Endothelial cell of umbilical vein (primary cell): ENCODE results near the gene ARHGAP22. TPM values are rescaled to one million over a fixed set of nuclear protein-coding genes. Genes with fewer than 3 reads are reported as not detected.

Source experiments
- BruUV-seq: library from RNA; stranded (reverse); fragments of 400-500 nt; replicated peaks from 2 replicates; lab custom pipeline; 2021; lab: Mats Ljungman, UMichigan
- CTCF ChIA-PET: fragments of 300-600, 350-600 bp; sonication (Branson Sonifier 250); formaldehyde crosslinking; loops from one replicate; lab custom pipeline; 2021; ENCODE audit warnings: antibody characterized with exemption, inconsistent platforms; lab: Charles Lee
- POLR2A ChIA-PET: fragments of 300-600, 350-600 bp; sonication (Branson Sonifier 250); formaldehyde crosslinking; loops from one replicate; lab custom pipeline; 2021; ENCODE audit warnings: antibody characterized with exemption, inconsistent platforms; lab: Charles Lee
- DNase-seq: peaks from one replicate; pipeline ENCODE4 v3.0.0-alpha.2; 2011; ENCODE audit warnings: low read depth, low spot score
- FAIRE-seq: peaks from 2 replicates; lab custom pipeline; 2011; peaks lifted over from hg19 to GRCh38; lab: Jason Lieb, UNC
- H2AFZ ChIP-seq: 2 replicates; pipeline ENCODE4 v1.6.0; 2012; ENCODE audit warnings: low read depth, low read length, control low read depth, inconsistent platforms
- H3K27ac ChIP-seq: 2 replicates; pipeline ENCODE4 v1.5.1; 2011; ENCODE audit warnings: low read depth, mild to moderate bottlenecking, control low read depth, low read length, moderate library complexity; ENCODE audit not compliant: insufficient read depth
- H3K27me3 ChIP-seq, 2 experiments: 2 replicates each; pipeline versions ENCODE4 v1.6.0 to v1.6.1; 2011; ENCODE audit warnings: low read length in 2 of 2, mixed read lengths in 1 of 2; ENCODE audit not compliant: control insufficient read depth in 2 of 2, insufficient read depth in 2 of 2
- H3K36me3 ChIP-seq, 2 experiments: 2 replicates in 1 of 2; 3 replicates in 1 of 2; pipeline ENCODE4 v1.5.1; 2011; ENCODE audit warnings: low read length in 2 of 2, mild to moderate bottlenecking in 1 of 2, moderate library complexity in 1 of 2; ENCODE audit not compliant: control insufficient read depth in 2 of 2, insufficient read depth in 2 of 2; ENCODE audit errors: extremely low read depth in 1 of 2
- H3K4me1 ChIP-seq: 3 replicates; pipeline ENCODE4 v1.5.1; 2011; ENCODE audit warnings: mild to moderate bottlenecking, low read length; ENCODE audit not compliant: control insufficient read depth, insufficient read depth; ENCODE audit errors: extremely low read depth
- H3K4me2 ChIP-seq: 2 replicates; pipeline ENCODE4 v1.6.1; 2011; ENCODE audit warnings: low read length, control low read depth, mixed read lengths; ENCODE audit not compliant: insufficient read depth
- H3K4me3 ChIP-seq, 3 experiments: fragments of 200-600 bp in 1 of 3; sonication (generic), shearing (Covaris generic) in 1 of 3; replicated peaks in 1 of 3; 2 replicates each; pipeline ENCODE4 v1.5.1; 2011 to 2016; ENCODE audit warnings: control low read depth in 3 of 3, low read length in 3 of 3, mild to moderate bottlenecking in 2 of 3, inconsistent platforms in 1 of 3, low read depth in 1 of 3, moderate library complexity in 1 of 3; ENCODE audit not compliant: insufficient read depth in 1 of 3
- H3K79me2 ChIP-seq: 2 replicates; pipeline ENCODE4 v1.6.0; 2012; ENCODE audit warnings: low read length, inconsistent platforms; ENCODE audit not compliant: control insufficient read depth, insufficient read depth
- H3K9ac ChIP-seq: replicated peaks from 2 replicates; pipeline ENCODE3; 2011; ENCODE audit warnings: low read length, control low read depth; ENCODE audit not compliant: insufficient read depth; ENCODE audit errors: extremely low read depth
- H3K9me1 ChIP-seq: replicated peaks from 3 replicates; pipeline ENCODE4 v1.6.0; 2011; ENCODE audit warnings: mild to moderate bottlenecking, low read length; ENCODE audit not compliant: control insufficient read depth, insufficient read depth; ENCODE audit errors: extremely low read depth
- H3K9me3 ChIP-seq: replicated peaks from 2 replicates; pipeline ENCODE4 v1.5.1; 2012; ENCODE audit warnings: low read length, inconsistent platforms; ENCODE audit not compliant: control insufficient read depth, insufficient read depth
- H4K20me1 ChIP-seq: replicated peaks from 2 replicates; pipeline ENCODE3; 2011; ENCODE audit warnings: mild to moderate bottlenecking, low read length; ENCODE audit not compliant: control insufficient read depth, insufficient read depth; ENCODE audit errors: extremely low read depth
- CTCF ChIP-seq, 2 donors: IDR thresholded peaks; 1 replicate in 1 of 2; 2 replicates in 1 of 2; pipeline ENCODE4 v1.5.1; 2011; ENCODE audit warnings: low read length in 2 of 2, mild to moderate bottlenecking in 2 of 2, moderate library complexity in 2 of 2, control low read depth in 1 of 2, inconsistent platforms in 1 of 2, low read depth in 1 of 2; ENCODE audit not compliant: insufficient read depth in 1 of 2; ENCODE audit errors: extremely low read depth in 1 of 2
- EZH2 ChIP-seq: IDR thresholded peaks from 2 replicates; pipeline ENCODE4 v1.6.1; 2012; ENCODE audit warnings: borderline replicate concordance, low read depth, mild to moderate bottlenecking, moderate library complexity, low read length, inconsistent platforms; ENCODE audit not compliant: severe bottlenecking
- FOS ChIP-seq: IDR thresholded peaks from 2 replicates; pipeline ENCODE4 v1.6.1; 2011; ENCODE audit warnings: mild to moderate bottlenecking, low read length, moderate library complexity, borderline replicate concordance; ENCODE audit not compliant: insufficient read depth
- dilution Hi-C: fragments of 300-500 bp; cut with MboI; formaldehyde crosslinking; loops from one replicate; pipeline ENCODE4 v1.15.0; 2019; ENCODE audit warnings: low sequenced_read_pairs; ENCODE audit not compliant: extremely low pct_ligation_motif_present
- intact Hi-C: fragments of 100-400 bp; cut with micrococcal nuclease; formaldehyde crosslinking; loops from one replicate; pipeline ENCODE4 v1.10.0; 2022
- polyA plus RNA-seq, 4 experiments: library from polyadenylated mRNA; depleted of rRNA in 3 of 4; stranded (reverse) in 3 of 4; unstranded in 1 of 4; fragments of >200 nt; gene quantifications; 2 replicates each; pipeline versions ENCODE4 v1.2.1 to v1.2.3, GENCODE V29; 2011 to 2012; ENCODE audit warnings: missing spikeins in 1 of 4
- total RNA-seq: library from RNA; stranded (reverse); gene quantifications from 2 replicates; pipeline ENCODE4 v1.2.3, GENCODE V29; 2021

The ARHGAP22 gene
- total and polyA plus RNA-seq, 2 donors (not counting 3 experiments of a cell fraction or from before 2014, with no cell fraction given), result 8.6 to 50.3 TPM

GRCh38 chr10:48551861-48552591 lies 52.8 kb downstream of the ARHGAP22 start:
- ChIA-PET CTCF (interaction anchor here (0.6 to 16.9 kb wide), 10 partner anchors 9 to 189 kb away, joined by 3 to 445 read pairs (median 6); no protein-coding TSS in a partner anchor), POLR2A (no interaction called here)
- peak overlapping the region; percentile 45 for H3K27ac ChIP-seq
- no peak overlapping the region for H2AFZ ChIP-seq
- H4K20me1 ChIP-seq, result no peaks in the 10 kb centered on the region
- peak overlapping the region; percentile 16 for H3K9ac ChIP-seq
- peak; percentile 66 to 77 for TF ChIP-seq CTCF (IDR thresholded peaks at IDR 0.05; ENCODE audit: extremely low read depth in 1 of 2, insufficient read depth in 1 of 2, low read depth in 1 of 2, low read length in 2 of 2)
- peak; percentile 3 for TF ChIP-seq FOS
- no peak for TF ChIP-seq EZH2
- no peaks in the 10 kb centered on the region for H3K9me3 ChIP-seq
- H3K9me1 ChIP-seq, result no peaks in the 10 kb centered on the region
- BruUV-seq, result no TSS peak
- H3K4me2 ChIP-seq, result peak overlapping the region; percentile 21
- peaks cover 15% of the 10 kb centered on the region for H3K79me2 ChIP-seq
- H3K36me3 ChIP-seq, result peaks cover 7 to 18% of the 10 kb centered on the region in 2 experiments
- no peak overlapping the region for H3K4me3 ChIP-seq
- intact Hi-C loops (loop anchor here (1.0 to 10.0 kb wide), 6 partner anchors 25 to 963 kb away; no protein-coding TSS in a partner anchor), dilution Hi-C loops (no loop called here)
- FAIRE-seq (peak; percentile 86), DNase-seq (peak; percentile 68)
- H3K4me1 ChIP-seq, result peaks cover 37% of the 10 kb centered on the region
- no peaks in the 10 kb centered on the region for H3K27me3 ChIP-seq
